Lung (tissue), 12 donors: ENCODE data around the gene GPR183. TPM values are rescaled to one million over a fixed set of nuclear protein-coding genes. Genes with fewer than 3 reads are reported as not detected.

Experiments used
- ATAC-seq: fragments of 200-7000 bp; cut with Tn5 transposase; one replicate; pipeline ENCODE4 v1.9.1; 2020; ENCODE audit warnings: moderate number of reproducible peaks; ENCODE audit not compliant: insufficient read depth, low FRiP score
- DNase-seq, 3 donors: peaks; one replicate each; pipeline ENCODE4 v3.0.0-alpha.2; 2013 to 2017
- H3K27ac ChIP-seq, 2 donors: one replicate each; pipeline ENCODE4 v1.5.1; 2013; ENCODE audit warnings: mild to moderate bottlenecking in 2 of 2, moderate library complexity in 2 of 2, control low read depth in 1 of 2, inconsistent platforms in 1 of 2, low read depth in 1 of 2, low read length in 1 of 2
- H3K27me3 ChIP-seq, 3 donors: one replicate each; pipeline ENCODE4 v1.5.1; 2013; ENCODE audit warnings: low read length in 2 of 3; ENCODE audit not compliant: control insufficient read depth in 3 of 3, insufficient read depth in 3 of 3
- H3K36me3 ChIP-seq, 4 donors: one replicate each; pipeline ENCODE4 v1.5.1; 2013; ENCODE audit warnings: low read length in 4 of 4, mild to moderate bottlenecking in 1 of 4, moderate library complexity in 1 of 4; ENCODE audit not compliant: control insufficient read depth in 4 of 4, insufficient read depth in 4 of 4
- H3K4me1 ChIP-seq, 5 donors: one replicate each; pipeline ENCODE4 v1.5.1; 2013; ENCODE audit warnings: low read length in 5 of 5, mild to moderate bottlenecking in 2 of 5, moderate library complexity in 1 of 5; ENCODE audit not compliant: control insufficient read depth in 5 of 5, insufficient read depth in 5 of 5
- H3K4me3 ChIP-seq: one replicate; pipeline ENCODE4 v1.5.1; 2013; ENCODE audit warnings: mild to moderate bottlenecking, control low read depth, moderate library complexity
- H3K9ac ChIP-seq, 2 donors: one replicate each; pipeline ENCODE4 v1.5.1; 2013; ENCODE audit warnings: low read length in 2 of 2, control low read depth in 1 of 2; ENCODE audit not compliant: insufficient read depth in 1 of 2
- H3K9me3 ChIP-seq, 4 donors: one replicate each; pipeline ENCODE4 v1.5.1; 2013; ENCODE audit warnings: low read length in 3 of 4, mild to moderate bottlenecking in 1 of 4, moderate library complexity in 1 of 4; ENCODE audit not compliant: control insufficient read depth in 4 of 4, insufficient read depth in 3 of 4
- WGBS, 2 donors: extraction: QIAGEN DNeasy Blood & Tissue Kit; methylation state at CpG; one replicate each; pipeline ENCODE4 v1.1.7; 2013; 5-methylcytosine and 5-hydroxymethylcytosine counted together
- polyA plus RNA-seq, 2 donors: library from polyadenylated mRNA; stranded (reverse); fragments of 200-250 nt; gene quantifications; one replicate each; pipeline ENCODE4 v1.2.1, GENCODE V29; 2013
- total RNA-seq, 2 donors: library from RNA; depleted of rRNA in 1 of 2; stranded (reverse); fragments of >200 nt in 1 of 2; gene quantifications; one replicate each; pipeline ENCODE4 v1.2.1, GENCODE V29; 2014 to 2021
- TF ChIP-seq, protein P1 (sequence below): IDR thresholded peaks from 2 replicates; pipeline ENCODE4 v1.5.1; 2012; ENCODE audit warnings: mild to moderate bottlenecking; ENCODE audit errors: control extremely low read depth, extremely low read depth
- donor health status: control.
- donor health status: control.
- donor health status: Bipolar disorder and iron deficiency.
- donor health status: healthy.
- donor health status: DM: yes; HTN: yes; CAD: no.

GPR183 gene
- total and polyA plus RNA-seq, 4 donors = 6.3 to 38.3 (median 16.0) TPM

DNA sequence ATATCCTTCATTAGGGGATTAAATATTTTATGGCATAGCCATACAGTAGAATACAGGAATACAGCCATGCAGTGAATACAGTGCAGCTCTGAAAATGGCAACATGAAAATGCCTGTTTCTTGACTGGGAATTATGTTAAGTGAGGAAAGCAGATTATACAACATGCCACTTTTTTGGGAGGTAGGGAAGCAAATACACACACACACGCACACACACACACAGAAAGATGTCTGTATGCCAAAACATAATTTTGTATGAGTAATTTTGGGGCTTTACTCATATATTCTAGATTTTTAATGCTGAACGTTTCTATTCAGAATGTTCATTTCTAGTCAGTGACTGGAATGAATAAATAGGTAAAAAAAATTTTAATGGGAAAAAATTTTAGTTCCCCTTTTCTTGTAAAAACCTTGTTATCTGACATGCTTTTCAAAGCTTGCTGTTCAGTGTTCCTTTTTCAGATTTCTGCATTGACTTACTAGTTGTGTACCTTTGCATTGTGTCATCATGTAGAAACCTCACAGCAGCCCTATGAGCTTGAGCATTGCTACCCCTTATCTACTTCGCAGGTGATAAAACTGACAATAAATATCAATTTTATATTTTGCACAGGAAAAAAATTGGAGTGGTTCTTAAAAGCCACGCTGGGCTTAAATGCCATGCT lies 7.8 kb downstream of the GPR183 start:
- peaks cover 0 to 2% (median 0%) of the 10 kb centered on the region in 5 donors for H3K4me1 ChIP-seq
- WGBS, 2 donors = 75 to 84% methylated on average over 4 of the region's 4 CpGs
- no peak for ATAC-seq

DNA sequence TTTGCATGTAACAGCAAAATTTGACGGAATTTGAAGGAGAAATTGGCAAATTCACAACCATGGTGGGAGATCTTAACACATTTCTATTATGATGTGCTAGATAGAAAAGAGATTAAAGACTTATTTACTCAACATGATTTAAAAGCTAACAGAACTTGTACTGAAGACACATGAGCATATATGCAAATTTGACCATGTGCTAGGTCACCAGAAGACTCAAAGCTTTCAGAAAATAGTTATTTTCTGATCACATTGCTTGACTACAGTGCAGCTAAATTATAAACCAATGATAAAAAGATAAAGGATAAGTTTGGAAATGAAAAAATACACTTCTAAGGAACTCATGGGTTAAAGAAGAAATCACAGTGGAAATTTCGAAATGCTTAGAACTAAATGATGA lies 9.1 kb downstream of the GPR183 start:
- Histone ChIP-seq H3K9me3 (no peaks in the 10 kb centered on the region), H3K27me3 (no peaks in the 10 kb centered on the region), H3K27ac (no peak overlapping the region), H3K4me1 (peaks cover 0 to 2% (median 0%) of the 10 kb centered on the region in 5 donors), H3K4me3 (no peak overlapping the region), H3K36me3 (peaks cover 0 to 6% (median 3%) of the 10 kb centered on the region in 4 donors), H3K9ac (no peak overlapping the region)
- ATAC-seq (no peak), DNase-seq (no peak)
- TF ChIP-seq, protein P1, sequence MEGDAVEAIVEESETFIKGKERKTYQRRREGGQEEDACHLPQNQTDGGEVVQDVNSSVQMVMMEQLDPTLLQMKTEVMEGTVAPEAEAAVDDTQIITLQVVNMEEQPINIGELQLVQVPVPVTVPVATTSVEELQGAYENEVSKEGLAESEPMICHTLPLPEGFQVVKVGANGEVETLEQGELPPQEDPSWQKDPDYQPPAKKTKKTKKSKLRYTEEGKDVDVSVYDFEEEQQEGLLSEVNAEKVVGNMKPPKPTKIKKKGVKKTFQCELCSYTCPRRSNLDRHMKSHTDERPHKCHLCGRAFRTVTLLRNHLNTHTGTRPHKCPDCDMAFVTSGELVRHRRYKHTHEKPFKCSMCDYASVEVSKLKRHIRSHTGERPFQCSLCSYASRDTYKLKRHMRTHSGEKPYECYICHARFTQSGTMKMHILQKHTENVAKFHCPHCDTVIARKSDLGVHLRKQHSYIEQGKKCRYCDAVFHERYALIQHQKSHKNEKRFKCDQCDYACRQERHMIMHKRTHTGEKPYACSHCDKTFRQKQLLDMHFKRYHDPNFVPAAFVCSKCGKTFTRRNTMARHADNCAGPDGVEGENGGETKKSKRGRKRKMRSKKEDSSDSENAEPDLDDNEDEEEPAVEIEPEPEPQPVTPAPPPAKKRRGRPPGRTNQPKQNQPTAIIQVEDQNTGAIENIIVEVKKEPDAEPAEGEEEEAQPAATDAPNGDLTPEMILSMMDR = no peak
- 88 to 89% methylated on average over 2 of the region's 2 CpGs for WGBS, 2 donors

More for the DNA sequence above, 7.8 kb downstream of the GPR183 start:
- Histone ChIP-seq H3K27ac (no peak overlapping the region), H3K9ac (no peak overlapping the region), H3K4me3 (no peak overlapping the region), H3K9me3 (no peaks in the 10 kb centered on the region), H3K27me3 (no peaks in the 10 kb centered on the region), H3K36me3 (peaks cover 4 to 6% (median 5%) of the 10 kb centered on the region in 4 donors)
- no peak for DNase-seq
- TF ChIP-seq, protein P1 = no peak

DNA sequence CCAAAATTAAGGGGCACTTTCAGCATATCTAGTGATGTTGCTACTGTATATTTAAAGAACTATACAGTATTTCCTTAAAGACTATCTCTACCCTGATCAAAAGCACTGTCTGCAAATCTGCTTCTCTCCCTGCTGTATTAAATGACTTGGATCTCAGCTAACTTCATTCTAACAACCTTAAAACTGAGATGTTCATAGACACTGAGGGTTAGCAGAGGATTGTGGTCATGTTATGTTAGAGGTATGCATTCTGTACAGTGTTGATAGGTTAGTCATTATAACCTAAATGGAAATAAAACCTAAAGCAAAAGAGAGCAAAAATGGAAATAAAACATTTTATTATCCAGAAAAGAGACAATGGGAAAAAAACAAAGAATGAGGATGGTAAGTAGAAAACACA lies 9.9 kb downstream of the GPR183 start:
- Histone ChIP-seq H3K4me1 (peaks cover 0 to 2% (median 0%) of the 10 kb centered on the region in 5 donors), H3K9me3 (no peaks in the 10 kb centered on the region), H3K27me3 (no peaks in the 10 kb centered on the region), H3K9ac (no peak overlapping the region), H3K4me3 (no peak overlapping the region), H3K36me3 (peaks cover 0 to 6% (median 3%) of the 10 kb centered on the region in 4 donors), H3K27ac (no peak overlapping the region)
- DNase-seq = no peak
- ATAC-seq = no peak
- TF ChIP-seq, protein P1 = no peak
